Measurements from ENCODE around the gene NOTCH1.

The NOTCH1 gene

DNA sequence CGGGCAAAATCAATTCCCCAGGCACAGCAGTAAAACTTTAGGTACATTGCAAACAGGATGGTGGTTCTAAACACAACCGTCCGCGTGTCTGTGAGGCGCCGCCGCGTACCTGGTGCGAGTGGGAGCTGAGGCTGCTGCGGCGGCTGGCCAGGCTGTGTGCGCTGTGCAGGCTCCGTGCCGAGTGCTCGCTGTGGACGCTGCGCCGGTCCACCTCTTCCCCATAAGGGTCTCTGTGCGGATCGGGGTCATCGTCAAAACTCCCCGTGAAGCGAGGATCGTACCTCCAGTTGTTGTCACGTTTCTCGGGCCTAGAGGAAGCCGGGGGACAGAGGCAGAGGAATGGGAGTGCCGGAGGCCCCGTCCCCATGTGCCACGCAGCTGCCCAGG is 79.7 kb downstream of the NOTCH1 start:
- Histone ChIP-seq H3K27me3 (replicated peaks; ENCODE audit: insufficient read depth, low read length) (no peaks in the 10 kb centered on the region), H3K79me2 (ENCODE audit: low read length) (peaks cover 25% of the 10 kb centered on the region), H3K4me2 (ENCODE audit: low read depth, low read length) (no peak overlapping the region), H3K4me1 (ENCODE audit: low read length) (no peaks in the 10 kb centered on the region), H3K9ac (ENCODE audit: low read length) (no peak overlapping the region), H3F3A (ENCODE audit: insufficient read depth, low read length) (no peaks in the 10 kb centered on the region), H3K27ac (ENCODE audit: low read length) (no peak overlapping the region), H3K9me2 (replicated peaks; ENCODE audit: insufficient read depth, low read length) (no peaks in the 10 kb centered on the region), H3K4me3 (ENCODE audit: low read length) (no peak overlapping the region), H3K36me3 (replicated peaks; ENCODE audit: insufficient read depth, low read length) (peaks cover under 1% of the 10 kb centered on the region), H2AFZ (ENCODE audit: low read length) (no peak overlapping the region), H4K20me1 (ENCODE audit: insufficient read depth, low read length) (no peaks in the 10 kb centered on the region), H3K9me3 (replicated peaks; ENCODE audit: insufficient read depth, low read length) (no peaks in the 10 kb centered on the region)
- TF ChIP-seq EZH2 (optimal IDR thresholded peaks at IDR 0.05; ENCODE audit: low read depth, low read length) (no peak), EZH2phosphoT487 (IDR thresholded peaks at IDR 0.05; ENCODE audit: low read length) (no peak)
- TF ChIP-seq, protein P1, sequence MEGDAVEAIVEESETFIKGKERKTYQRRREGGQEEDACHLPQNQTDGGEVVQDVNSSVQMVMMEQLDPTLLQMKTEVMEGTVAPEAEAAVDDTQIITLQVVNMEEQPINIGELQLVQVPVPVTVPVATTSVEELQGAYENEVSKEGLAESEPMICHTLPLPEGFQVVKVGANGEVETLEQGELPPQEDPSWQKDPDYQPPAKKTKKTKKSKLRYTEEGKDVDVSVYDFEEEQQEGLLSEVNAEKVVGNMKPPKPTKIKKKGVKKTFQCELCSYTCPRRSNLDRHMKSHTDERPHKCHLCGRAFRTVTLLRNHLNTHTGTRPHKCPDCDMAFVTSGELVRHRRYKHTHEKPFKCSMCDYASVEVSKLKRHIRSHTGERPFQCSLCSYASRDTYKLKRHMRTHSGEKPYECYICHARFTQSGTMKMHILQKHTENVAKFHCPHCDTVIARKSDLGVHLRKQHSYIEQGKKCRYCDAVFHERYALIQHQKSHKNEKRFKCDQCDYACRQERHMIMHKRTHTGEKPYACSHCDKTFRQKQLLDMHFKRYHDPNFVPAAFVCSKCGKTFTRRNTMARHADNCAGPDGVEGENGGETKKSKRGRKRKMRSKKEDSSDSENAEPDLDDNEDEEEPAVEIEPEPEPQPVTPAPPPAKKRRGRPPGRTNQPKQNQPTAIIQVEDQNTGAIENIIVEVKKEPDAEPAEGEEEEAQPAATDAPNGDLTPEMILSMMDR (IDR thresholded peaks at IDR 0.05; ENCODE audit: low read length): no peak
- DNase-seq: no peak

DNA sequence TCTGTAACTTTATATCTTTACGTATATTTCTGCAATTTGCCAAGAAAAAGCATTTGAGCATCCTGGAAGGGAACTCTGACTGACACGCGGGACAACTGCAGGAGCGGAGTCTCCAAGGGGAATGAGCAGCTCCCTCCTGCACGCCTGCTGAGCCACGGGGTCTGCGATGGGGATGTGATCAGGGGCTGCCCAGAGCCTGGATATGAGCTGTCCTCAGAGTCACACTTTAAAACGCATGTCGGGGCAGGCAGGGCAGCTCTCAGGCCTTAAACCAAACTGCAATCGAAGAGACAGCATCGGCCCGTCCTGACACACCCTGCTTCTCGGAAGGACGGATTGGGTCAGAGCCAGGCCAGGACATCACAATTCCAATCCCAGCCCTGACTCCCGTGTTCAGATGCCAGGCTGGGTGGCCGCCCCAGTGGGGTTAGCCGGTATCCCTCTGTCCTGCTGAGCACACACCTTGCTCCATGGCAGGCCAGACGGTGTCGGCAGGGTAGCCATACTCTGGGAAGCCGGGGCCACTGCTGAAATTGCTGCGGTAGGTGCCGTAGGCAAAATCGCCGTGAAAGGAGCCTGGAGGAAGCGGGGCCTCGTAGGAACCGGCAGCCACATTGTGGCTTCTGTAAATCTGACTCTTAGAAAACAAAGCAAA is 80.2 kb downstream of the NOTCH1 start:
- Histone ChIP-seq H3K27ac (ENCODE audit: low read length) (no peak overlapping the region), H3K27me3 (replicated peaks; ENCODE audit: insufficient read depth, low read length) (no peaks in the 10 kb centered on the region), H2AFZ (ENCODE audit: low read length) (no peak overlapping the region), H3K79me2 (ENCODE audit: low read length) (peaks cover 20% of the 10 kb centered on the region), H3K9ac (ENCODE audit: low read length) (no peak overlapping the region), H3K36me3 (replicated peaks; ENCODE audit: insufficient read depth, low read length) (peaks cover 2% of the 10 kb centered on the region), H3K4me1 (ENCODE audit: low read length) (no peaks in the 10 kb centered on the region), H4K20me1 (ENCODE audit: insufficient read depth, low read length) (no peaks in the 10 kb centered on the region), H3K4me3 (ENCODE audit: low read length) (no peak overlapping the region), H3K4me2 (ENCODE audit: low read depth, low read length) (no peak overlapping the region), H3K9me3 (replicated peaks; ENCODE audit: insufficient read depth, low read length) (no peaks in the 10 kb centered on the region), H3F3A (ENCODE audit: insufficient read depth, low read length) (no peaks in the 10 kb centered on the region), H3K9me2 (replicated peaks; ENCODE audit: insufficient read depth, low read length) (no peaks in the 10 kb centered on the region)
- TF ChIP-seq, protein P1 (IDR thresholded peaks at IDR 0.05; ENCODE audit: low read length): no peak
- TF ChIP-seq EZH2 (optimal IDR thresholded peaks at IDR 0.05; ENCODE audit: low read depth, low read length) (no peak), EZH2phosphoT487 (IDR thresholded peaks at IDR 0.05; ENCODE audit: low read length) (no peak)
- no peak for DNase-seq

DNA sequence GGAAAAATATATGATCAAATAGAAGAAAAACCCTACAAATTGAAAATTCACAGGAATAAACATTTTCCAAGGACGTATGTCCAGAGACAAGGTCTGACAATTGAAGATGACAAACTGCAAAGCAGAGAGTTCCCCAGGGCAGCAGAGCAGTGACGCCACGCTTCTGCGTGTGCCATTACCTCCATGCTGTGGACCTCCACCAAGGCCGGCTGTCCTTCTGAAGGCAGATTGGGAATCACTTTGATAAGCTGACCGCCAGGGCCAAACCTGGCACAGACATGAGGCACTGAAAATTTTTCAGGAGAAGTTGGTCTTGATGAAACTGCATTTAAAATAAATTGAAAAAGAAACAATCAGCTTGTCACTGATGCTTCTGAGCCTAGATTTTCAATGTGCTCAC is 81.6 kb downstream of the NOTCH1 start:
- Histone ChIP-seq H3K9me3 (replicated peaks; ENCODE audit: insufficient read depth, low read length) (no peaks in the 10 kb centered on the region), H4K20me1 (ENCODE audit: insufficient read depth, low read length) (no peaks in the 10 kb centered on the region), H3K4me3 (ENCODE audit: low read length) (no peak overlapping the region)

More for the DNA sequence above, 81.6 kb downstream of the NOTCH1 start:
- H3K4me2 ChIP-seq (ENCODE audit: low read depth, low read length): no peak overlapping the region
- no peak for DNase-seq
- no peaks in the 10 kb centered on the region for H3K9me2 ChIP-seq (replicated peaks; ENCODE audit: insufficient read depth, low read length)
- H3F3A ChIP-seq (ENCODE audit: insufficient read depth, low read length): no peaks in the 10 kb centered on the region
- H3K27me3 ChIP-seq (replicated peaks; ENCODE audit: insufficient read depth, low read length): no peaks in the 10 kb centered on the region
- peaks cover 9% of the 10 kb centered on the region for H3K79me2 ChIP-seq (ENCODE audit: low read length)
- peaks cover 2% of the 10 kb centered on the region for H3K36me3 ChIP-seq (replicated peaks; ENCODE audit: insufficient read depth, low read length)
- no peak overlapping the region for H3K27ac ChIP-seq (ENCODE audit: low read length)
- no peak for TF ChIP-seq EZH2 (optimal IDR thresholded peaks at IDR 0.05; ENCODE audit: low read depth, low read length)
- TF ChIP-seq, protein P1 (IDR thresholded peaks at IDR 0.05; ENCODE audit: low read length): no peak
- TF ChIP-seq EZH2phosphoT487 (IDR thresholded peaks at IDR 0.05; ENCODE audit: low read length): no peak
- no peaks in the 10 kb centered on the region for H3K4me1 ChIP-seq (ENCODE audit: low read length)
- no peak overlapping the region for H2AFZ ChIP-seq (ENCODE audit: low read length)
- H3K9ac ChIP-seq (ENCODE audit: low read length): no peak overlapping the region
